Measurements from ENCODE around the gene SETD4.

- no peak for TF ChIP-seq CTCF (IDR thresholded peaks at IDR 0.05; ENCODE audit: low read length)
- no peak for TF ChIP-seq EZH2phosphoT487 (IDR thresholded peaks at IDR 0.05; ENCODE audit: low read length)
- TF ChIP-seq EZH2 (optimal IDR thresholded peaks at IDR 0.05; ENCODE audit: low read depth, low read length), result no peak
Observed at GRCh38 chr21:36023092-36023480, 37.2 kb downstream of the SETD4 start.
